Neuronal stem cell (in vitro differentiated cells): ENCODE data around the gene ITGAL.

Experiments
- DNase-seq: peaks from one replicate; pipeline ENCODE4 v3.0.0-alpha.2; 2013; ENCODE audit warnings: low spot score
- H2AFZ ChIP-seq: one replicate; pipeline ENCODE4 v1.6.1; 2013; ENCODE audit warnings: mild to moderate bottlenecking, low read length, inconsistent platforms
- H2AK5ac ChIP-seq: 2 replicates; pipeline ENCODE4 v1.6.1; 2013; ENCODE audit warnings: low read depth, mild to moderate bottlenecking, inconsistent platforms, low read length, moderate library complexity, mixed read lengths
- H2BK120ac ChIP-seq: 2 replicates; pipeline ENCODE4 v1.6.1; 2013; ENCODE audit warnings: low read depth, mild to moderate bottlenecking, inconsistent platforms, low read length, moderate library complexity, mixed read lengths
- H2BK12ac ChIP-seq: one replicate; pipeline ENCODE4 v1.6.1; 2013; ENCODE audit warnings: low read length, inconsistent platforms
- H2BK15ac ChIP-seq: 2 replicates; pipeline ENCODE4 v1.6.1; 2013; ENCODE audit warnings: mild to moderate bottlenecking, low read length, inconsistent platforms, mixed read lengths
- H2BK5ac ChIP-seq: one replicate; pipeline ENCODE4 v1.6.1; 2013; ENCODE audit warnings: inconsistent platforms, mild to moderate bottlenecking, low read length, moderate library complexity
- H3K14ac ChIP-seq: one replicate; pipeline ENCODE4 v1.6.1; 2013; ENCODE audit warnings: low read length, inconsistent platforms
- H3K18ac ChIP-seq: 2 replicates; pipeline ENCODE4 v1.6.1; 2013; ENCODE audit warnings: low read length, inconsistent platforms
- H3K23ac ChIP-seq: 2 replicates; pipeline ENCODE4 v1.6.1; 2013; ENCODE audit warnings: low read depth, mild to moderate bottlenecking, mixed read lengths, low read length, inconsistent platforms; ENCODE audit not compliant: poor library complexity
- H3K27ac ChIP-seq: replicated peaks from 3 replicates; pipeline ENCODE4 v1.5.1; 2013; ENCODE audit warnings: low read length, inconsistent platforms
- H3K27me3 ChIP-seq, 3 experiments: 2 replicates each; pipeline ENCODE4 v1.6.1; 2013; ENCODE audit warnings: low read length in 3 of 3, mild to moderate bottlenecking in 2 of 3, inconsistent platforms in 1 of 3, low read depth in 1 of 3, mixed read lengths in 1 of 3, moderate library complexity in 1 of 3; ENCODE audit not compliant: control insufficient read depth in 3 of 3, insufficient read depth in 3 of 3
- H3K36me3 ChIP-seq, 2 donors: replicated peaks in 1 of 2; 2 replicates each; pipeline ENCODE4 v1.6.1; 2013; ENCODE audit warnings: low read length in 2 of 2; ENCODE audit not compliant: control insufficient read depth in 2 of 2, insufficient read depth in 2 of 2
- H3K4ac ChIP-seq: 2 replicates; pipeline ENCODE4 v1.6.1; 2013; ENCODE audit warnings: inconsistent platforms, mild to moderate bottlenecking, low read length, moderate library complexity
- H3K4me1 ChIP-seq, 2 donors: 1 replicate in 1 of 2; 2 replicates in 1 of 2; pipeline ENCODE4 v1.6.1; 2013; ENCODE audit warnings: low read length in 2 of 2, low read depth in 1 of 2; ENCODE audit not compliant: control insufficient read depth in 2 of 2, insufficient read depth in 1 of 2
- H3K4me2 ChIP-seq: one replicate; pipeline ENCODE4 v1.6.1; 2013; ENCODE audit warnings: mild to moderate bottlenecking, low read length, inconsistent platforms; ENCODE audit not compliant: insufficient read depth, poor library complexity, severe bottlenecking
- H3K4me3 ChIP-seq, 2 donors: 2 replicates each; pipeline ENCODE4 v1.5.1; 2013; ENCODE audit warnings: low read length in 2 of 2, mild to moderate bottlenecking in 2 of 2, inconsistent platforms in 1 of 2, moderate library complexity in 1 of 2
- H3K79me1 ChIP-seq: one replicate; pipeline ENCODE4 v1.6.1; 2013; ENCODE audit warnings: low read depth, mild to moderate bottlenecking, inconsistent platforms, low read length, moderate library complexity
- H3K9ac ChIP-seq: one replicate; pipeline ENCODE4 v1.6.1; 2013; ENCODE audit warnings: mild to moderate bottlenecking, low read depth, low read length, inconsistent platforms; ENCODE audit not compliant: poor library complexity
- H3K9me3 ChIP-seq, 2 donors: replicated peaks in 1 of 2; 2 replicates each; pipeline versions ENCODE3 to v1.6.1; 2013; ENCODE audit warnings: low read length in 2 of 2, mild to moderate bottlenecking in 2 of 2, inconsistent platforms in 1 of 2, low read depth in 1 of 2, mixed read lengths in 1 of 2, moderate library complexity in 1 of 2; ENCODE audit not compliant: control insufficient read depth in 2 of 2, insufficient read depth in 1 of 2
- H4K8ac ChIP-seq: one replicate; pipeline ENCODE4 v1.6.1; 2013; ENCODE audit warnings: low read depth, mild to moderate bottlenecking, inconsistent platforms, low read length, moderate library complexity
- H4K91ac ChIP-seq: one replicate; pipeline ENCODE4 v1.6.1; 2013; ENCODE audit warnings: low read length, low read depth, mild to moderate bottlenecking, inconsistent platforms; ENCODE audit not compliant: poor library complexity
- WGBS, 2 donors: extraction: QIAGEN DNeasy Blood & Tissue Kit; methylation state at CpG; one replicate each; pipeline ENCODE4 v1.1.7; 2013; ENCODE audit warnings: missing lambda C conversion rate in 2 of 2, mixed read lengths in 1 of 2; ENCODE audit not compliant: insufficient read length in 2 of 2, insufficient replicate concordance in 1 of 2; ENCODE audit errors: extremely low coverage in 2 of 2; 5-methylcytosine and 5-hydroxymethylcytosine counted together

The ITGAL gene

DNA sequence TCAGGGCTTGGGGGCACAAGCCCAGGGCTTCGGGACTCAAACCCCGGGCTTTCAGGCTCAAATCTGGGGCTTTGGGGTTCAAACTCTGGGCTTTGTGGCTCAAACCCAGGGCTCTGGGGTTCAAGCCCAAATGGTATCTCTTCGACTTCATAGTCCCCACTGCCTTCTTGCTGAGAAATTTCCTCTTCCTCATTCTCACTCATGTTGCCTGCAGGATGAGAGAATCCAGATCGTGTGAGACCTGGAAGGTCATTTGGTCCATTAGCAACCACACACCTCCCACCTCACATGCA, 53.2 kb downstream of the ITGAL start:
- no peaks in the 10 kb centered on the region for H3K9me3 ChIP-seq
- no CpG with 5 or more reads among the region's 4 CpGs for WGBS, 2 donors
- peak overlapping the region; percentile 89 for H2BK5ac ChIP-seq
- H3K27ac ChIP-seq, result peak overlapping the region; percentile 69
- H3K36me3 ChIP-seq, result peaks cover 10 to 16% of the 10 kb centered on the region in 2 donors
- peak overlapping the region; percentile 63 for H3K14ac ChIP-seq
- H2AK5ac ChIP-seq, result peak overlapping the region; percentile 90
- H2BK15ac ChIP-seq, result no peak overlapping the region
- H3K79me1 ChIP-seq, result peaks cover 11% of the 10 kb centered on the region
- no peak overlapping the region for H3K4ac ChIP-seq
- DNase-seq, result no peak
- H3K4me3 ChIP-seq, result peak overlapping the region; percentile 83 to 91
- no peak overlapping the region for H2BK12ac ChIP-seq
- no peaks in the 10 kb centered on the region for H3K27me3 ChIP-seq
- H3K4me1 ChIP-seq, result peaks cover 6 to 8% of the 10 kb centered on the region in 2 donors
- no peak overlapping the region for H4K91ac ChIP-seq
- H2BK120ac ChIP-seq, result no peak overlapping the region
- peak overlapping the region; percentile 44 for H3K23ac ChIP-seq
- H4K8ac ChIP-seq, result no peak overlapping the region
- peak overlapping the region; percentile 74 for H3K9ac ChIP-seq
- H3K18ac ChIP-seq, result peak overlapping the region; percentile 91
- H2AFZ ChIP-seq, result peak overlapping the region; percentile 99
- H3K4me2 ChIP-seq, result peak overlapping the region; percentile 55

GRCh38 chr16:30526137-30526822, 53.7 kb downstream of the ITGAL start, which contains the start of gene ZNF768:
Gene ZNF768 (minus strand): TSS chr16:30526566. CDS start chr16:30526413, 153 bp downstream.
- Histone ChIP-seq H3K4ac (no peak within 1 kb of the TSS), H3K36me3 (peaks cover 10 to 16% of the 10 kb centered on the region in 2 donors), H2AFZ (peak within 1 kb of the TSS; percentile 99), H3K9ac (peak within 1 kb of the TSS; percentile 99), H3K27me3 (no peaks in the 10 kb centered on the region), H3K9me3 (no peaks in the 10 kb centered on the region), H2BK120ac (peak within 1 kb of the TSS; percentile 98), H2BK12ac (no peak within 1 kb of the TSS), H4K8ac (no peak within 1 kb of the TSS), H2BK5ac (peak within 1 kb of the TSS; percentile 89), H3K79me1 (peaks cover 11% of the 10 kb centered on the region), H2AK5ac (peak within 1 kb of the TSS; percentile 90), H3K14ac (peak within 1 kb of the TSS; percentile 86), H3K4me1 (peaks cover 6 to 8% of the 10 kb centered on the region in 2 donors), H3K23ac (peak within 1 kb of the TSS; percentile 87), H2BK15ac (peak within 1 kb of the TSS; percentile 97), H3K18ac (peak within 1 kb of the TSS; percentile 100), H4K91ac (peak within 1 kb of the TSS; percentile 66), H3K4me2 (peak within 1 kb of the TSS; percentile 59), H3K4me3 (peak within 1 kb of the TSS; percentile 83 to 91), H3K27ac (peak within 1 kb of the TSS; percentile 97)
- DNase-seq, result peak; percentile 59
- no CpG with 5 or more reads among the region's 73 CpGs for WGBS, 2 donors

GRCh38 chr16:30526823-30527634, 54.5 kb downstream of the ITGAL start:
- Histone ChIP-seq H3K27ac (peak overlapping the region; percentile 97), H3K4me1 (peaks cover 6 to 8% of the 10 kb centered on the region in 2 donors), H4K8ac (no peak overlapping the region), H3K14ac (peak overlapping the region; percentile 86), H2AK5ac (peak overlapping the region; percentile 83), H3K4ac (no peak overlapping the region), H2BK15ac (peak overlapping the region; percentile 97), H2BK5ac (peak overlapping the region; percentile 89), H3K9me3 (no peaks in the 10 kb centered on the region), H3K4me3 (peak overlapping the region; percentile 83 to 86), H3K4me2 (peak overlapping the region; percentile 59), H4K91ac (peak overlapping the region; percentile 66), H2AFZ (peak overlapping the region; percentile 99), H2BK120ac (peak overlapping the region; percentile 98), H3K23ac (peak overlapping the region; percentile 87), H3K79me1 (peaks cover 11% of the 10 kb centered on the region), H3K36me3 (peaks cover 10 to 16% of the 10 kb centered on the region in 2 donors), H3K9ac (peak overlapping the region; percentile 99), H3K27me3 (no peaks in the 10 kb centered on the region), H3K18ac (peak overlapping the region; percentile 100), H2BK12ac (no peak overlapping the region)
- no CpG with 5 or more reads among the region's 79 CpGs for WGBS, 2 donors
- peak; percentile 98 for DNase-seq
